Measurements from ENCODE around the gene DNAI7. TPM values are rescaled to one million over a fixed set of nuclear protein-coding genes. Genes with fewer than 3 reads are reported as not detected.

DNAI7 gene
- polyA plus RNA-seq, 3 donors, result not detected

GRCh38 chr12:25189656-25190055 is 5.3 kb downstream of the DNAI7 start:
- H3K27ac Mint-ChIP-seq, result no peak overlapping the region

GRCh38 chr12:25187781-25188180 is 7.2 kb downstream of the DNAI7 start:
- no peak overlapping the region for H3K27ac ChIP-seq (ENCODE audit: low read depth in 1 of 2, low read length in 2 of 2)
- H3K4me1 Mint-ChIP-seq, result peaks cover 3% of the 10 kb centered on the region
- no peaks in the 10 kb centered on the region for H4K20me1 ChIP-seq (ENCODE audit: insufficient read depth, low read length)
- no peaks in the 10 kb centered on the region for H3K79me2 ChIP-seq (ENCODE audit: insufficient read depth, low read length)
- no peak for DNase-seq
- H3K9me3 Mint-ChIP-seq, result no peaks in the 10 kb centered on the region
- H3K9ac ChIP-seq (ENCODE audit: insufficient read depth, low read length, poor library complexity, severe bottlenecking), result no peak overlapping the region
- H3K4me3 ChIP-seq (replicated peaks in 1 of 3; ENCODE audit: low read depth in 2 of 3, low read length in 3 of 3), result no peak overlapping the region
- H3K27me3 Mint-ChIP-seq (ENCODE audit: low read depth in 3 of 3), result peaks cover 0 to 1% (median 0%) of the 10 kb centered on the region in 3 donors
- no peaks in the 10 kb centered on the region for H3K4me1 ChIP-seq (ENCODE audit: control insufficient read depth in 1 of 2, insufficient read depth in 2 of 2, low read length in 2 of 2)
- no CpG with 5 or more reads among the region's 2 CpGs for WGBS (ENCODE audit: insufficient coverage)
- no peaks in the 10 kb centered on the region for H3K36me3 Mint-ChIP-seq
- H3K4me2 ChIP-seq (replicated peaks; ENCODE audit: extremely low read depth, low read length, poor library complexity, severe bottlenecking), result no peak overlapping the region
- no peaks in the 10 kb centered on the region for H3K36me3 ChIP-seq (replicated peaks in 1 of 2; ENCODE audit: control insufficient read depth in 1 of 2, insufficient read depth in 2 of 2, low read length in 2 of 2)
- H3K27me3 ChIP-seq (ENCODE audit: control insufficient read depth in 2 of 2, insufficient read depth in 2 of 2, low read length in 2 of 2), result no peaks in the 10 kb centered on the region
- no peak overlapping the region for H3K27ac Mint-ChIP-seq
- intact Hi-C loops (cut with micrococcal nuclease), result no loop called here
- H3K4me3 Mint-ChIP-seq, result no peak overlapping the region
- no peaks in the 10 kb centered on the region for H3K9me3 ChIP-seq (replicated peaks in 1 of 2; ENCODE audit: control insufficient read depth in 1 of 2, insufficient read depth in 1 of 2, low read length in 2 of 2)
- no peak for TF ChIP-seq CTCF (IDR thresholded peaks at IDR 0.05)
- H2AFZ ChIP-seq (ENCODE audit: insufficient read depth, low read depth, low read length, poor library complexity, severe bottlenecking), result no peak overlapping the region

More at GRCh38 chr12:25189656-25190055, 5.3 kb downstream of the DNAI7 start:
- Mint-ChIP-seq H3K36me3 (no peaks in the 10 kb centered on the region), H3K4me3 (no peak overlapping the region), H3K4me1 (peaks cover 8% of the 10 kb centered on the region), H3K9me3 (no peaks in the 10 kb centered on the region), H3K27me3 (ENCODE audit: low read depth in 3 of 3) (peaks cover 0 to 1% (median 0%) of the 10 kb centered on the region in 3 donors)
- Histone ChIP-seq H3K4me2 (replicated peaks; ENCODE audit: extremely low read depth, low read length, poor library complexity, severe bottlenecking) (no peak overlapping the region), H3K79me2 (ENCODE audit: insufficient read depth, low read length) (no peaks in the 10 kb centered on the region), H3K27ac (ENCODE audit: low read depth in 1 of 2, low read length in 2 of 2) (no peak overlapping the region), H4K20me1 (ENCODE audit: insufficient read depth, low read length) (no peaks in the 10 kb centered on the region), H3K4me3 (replicated peaks in 1 of 3; ENCODE audit: low read depth in 2 of 3, low read length in 3 of 3) (no peak overlapping the region), H3K36me3 (replicated peaks in 1 of 2; ENCODE audit: control insufficient read depth in 1 of 2, insufficient read depth in 2 of 2, low read length in 2 of 2) (no peaks in the 10 kb centered on the region), H3K27me3 (ENCODE audit: control insufficient read depth in 2 of 2, insufficient read depth in 2 of 2, low read length in 2 of 2) (no peaks in the 10 kb centered on the region), H3K9me3 (replicated peaks in 1 of 2; ENCODE audit: control insufficient read depth in 1 of 2, insufficient read depth in 1 of 2, low read length in 2 of 2) (no peaks in the 10 kb centered on the region), H2AFZ (ENCODE audit: insufficient read depth, low read depth, low read length, poor library complexity, severe bottlenecking) (no peak overlapping the region), H3K9ac (ENCODE audit: insufficient read depth, low read length, poor library complexity, severe bottlenecking) (no peak overlapping the region), H3K4me1 (ENCODE audit: control insufficient read depth in 1 of 2, insufficient read depth in 2 of 2, low read length in 2 of 2) (peaks cover 5 to 6% of the 10 kb centered on the region in 2 donors)
- no peak for TF ChIP-seq CTCF (IDR thresholded peaks at IDR 0.05)
- no peak for DNase-seq
- intact Hi-C loops (cut with micrococcal nuclease), result loop anchor here in 1 of 2 donors (10.0 kb wide), 1 partner anchor 55 kb away; no protein-coding TSS in a partner anchor

All from CD14-positive monocyte (primary cell).